ENCODE measurements around the gene FAM72B.
"Not testable (repeated sequence)": the region's sequence is repeated elsewhere in the genome, so short reads cannot be mapped to it uniquely, and the experiment has no call there.

Gene FAM72B

DNA sequence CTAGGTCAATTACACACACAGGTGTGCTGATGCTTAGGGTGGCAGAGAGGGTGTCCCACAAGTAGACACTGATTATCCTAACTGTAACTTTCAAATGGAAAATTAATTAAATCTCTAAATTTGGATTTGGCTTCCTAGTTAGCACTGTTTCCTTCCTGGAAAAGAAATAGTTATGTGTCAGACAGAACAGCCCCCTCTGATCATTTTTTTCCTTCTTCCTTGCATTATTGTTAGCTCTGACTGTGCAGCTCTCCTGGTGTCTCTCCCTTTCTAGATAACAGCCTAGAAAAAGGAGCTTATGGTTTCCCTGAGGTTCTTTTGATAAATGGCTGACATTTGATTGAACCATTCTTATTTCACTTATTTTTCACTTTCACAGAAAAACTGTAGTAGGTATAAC lies 31.4 kb downstream of the FAM72B start:
- not testable (repeated sequence) for DNase-seq (ENCODE audit: low read depth in 2 of 2)

DNA sequence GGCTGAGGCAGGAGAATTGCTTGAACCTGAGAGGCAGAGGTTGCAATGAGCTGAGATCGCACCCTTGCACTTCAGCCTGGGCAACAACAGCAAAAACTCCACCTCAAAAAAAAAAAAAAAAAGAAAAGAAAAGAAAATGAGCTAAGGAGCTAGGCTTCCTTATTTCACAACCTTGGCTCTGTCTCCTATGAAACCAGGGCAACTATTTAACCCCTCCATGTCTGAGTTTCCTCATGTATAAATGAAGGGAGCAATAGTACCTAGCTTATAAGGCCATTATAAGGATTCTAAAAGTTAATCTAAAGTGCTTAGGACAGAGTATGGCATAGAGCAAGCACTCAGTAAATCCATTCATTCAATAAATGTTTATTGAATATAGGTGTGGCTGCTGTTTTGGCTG lies 32.8 kb downstream of the FAM72B start:
- DNase-seq (ENCODE audit: low read depth in 2 of 2) = not testable (repeated sequence)

DNA sequence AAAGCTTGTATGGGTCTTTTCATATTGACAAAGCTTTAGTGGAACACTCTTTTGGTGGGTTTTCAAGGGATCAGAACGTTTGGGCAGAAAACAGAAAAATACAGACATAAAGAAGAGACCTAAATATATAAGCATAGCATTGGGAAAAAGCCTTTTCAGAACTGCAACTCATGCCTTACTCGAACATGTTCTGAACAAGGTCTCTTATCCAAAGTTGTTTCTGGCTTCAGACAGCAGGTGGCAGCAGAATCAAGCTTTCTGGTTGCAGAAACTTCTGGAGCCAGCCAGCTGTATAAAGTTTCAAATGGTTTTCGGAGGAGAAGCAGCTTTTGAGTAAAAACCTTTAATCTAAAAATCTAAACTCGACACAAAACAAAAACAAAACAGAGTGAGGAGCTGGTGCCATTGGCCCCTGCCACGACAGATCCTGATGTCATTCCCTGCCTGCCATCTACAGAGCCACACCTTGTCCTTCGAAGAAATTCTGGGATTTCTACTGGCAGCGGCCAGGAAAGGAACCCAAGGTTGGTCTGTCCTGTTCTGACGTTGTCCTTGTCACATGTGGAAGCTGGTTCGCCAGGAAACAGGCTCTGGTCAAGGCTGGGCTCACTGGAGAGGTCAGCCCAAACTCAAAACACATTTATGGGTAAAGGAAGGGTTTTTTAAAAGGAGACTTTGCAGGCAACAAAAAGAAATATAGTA lies 35.5 kb downstream of the FAM72B start:
- not testable (repeated sequence) for DNase-seq (ENCODE audit: low read depth in 2 of 2)

DNA sequence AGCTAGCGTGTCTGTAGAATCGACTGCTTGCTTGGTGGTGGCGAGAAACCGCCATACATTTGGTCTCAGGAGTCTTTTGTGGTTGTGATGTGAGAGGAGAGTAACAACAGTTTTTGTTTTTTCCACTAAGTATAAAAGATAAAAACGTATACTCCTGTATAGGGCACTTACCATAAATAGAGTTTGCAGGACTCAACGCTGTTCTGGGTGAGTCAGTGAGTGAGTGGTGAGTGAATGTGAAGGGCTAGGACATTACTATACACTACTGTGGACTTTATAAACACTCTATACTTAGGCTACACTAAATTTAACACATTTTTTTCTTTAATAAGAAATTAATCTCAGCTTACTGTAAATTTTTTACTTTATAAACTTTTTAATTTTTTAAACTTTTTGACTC lies 43.7 kb downstream of the FAM72B start:
- DNase-seq (ENCODE audit: low read depth in 2 of 2) = not testable (repeated sequence)

DNA sequence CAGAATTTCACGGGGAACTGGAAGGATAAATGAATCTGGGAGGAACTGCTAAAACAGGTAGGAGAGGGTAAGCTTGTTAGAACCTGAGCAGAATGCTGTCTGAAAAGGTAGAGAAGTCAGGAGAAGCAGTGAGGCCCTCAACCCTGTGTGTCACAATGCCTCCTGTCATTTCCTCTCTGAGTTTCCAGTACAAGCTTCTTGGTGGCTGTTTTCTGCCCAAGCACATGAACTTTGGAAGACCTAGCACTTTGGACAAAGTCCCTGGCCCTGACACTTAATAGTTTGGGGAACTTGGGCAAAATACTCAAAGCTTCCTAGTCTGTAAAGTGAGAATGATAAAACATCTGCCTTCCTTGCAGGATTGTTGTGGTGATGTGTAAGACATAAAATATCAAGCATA lies 52.6 kb downstream of the FAM72B start:
- DNase-seq (ENCODE audit: low read depth in 2 of 2) = not testable (repeated sequence)

DNA sequence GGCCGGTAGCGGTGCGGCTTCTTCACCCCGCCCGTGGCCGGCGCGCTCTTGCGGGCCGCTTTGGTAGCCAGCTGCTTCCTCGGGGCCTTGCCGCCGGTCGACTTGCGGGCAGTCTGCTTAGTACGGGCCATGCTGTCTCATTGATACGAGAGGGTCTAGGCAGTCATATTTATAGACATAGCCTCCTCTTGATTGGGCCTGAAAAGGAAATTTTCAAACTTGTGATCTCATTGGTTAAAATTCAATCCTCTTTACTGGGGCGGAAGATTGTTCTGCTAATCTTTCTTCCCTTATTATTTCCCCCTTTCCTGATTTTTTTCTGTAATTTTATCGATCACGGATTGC lies 65.7 kb downstream of the FAM72B start:
- not testable (repeated sequence) for DNase-seq (ENCODE audit: low read depth in 2 of 2)
